ENCODE data around the gene MAPK8IP1.

GRCh38 chr11:45899086-45899447 lies 13.6 kb downstream of the MAPK8IP1 start:
- no peak for TF ChIP-seq CTCF (IDR thresholded peaks at IDR 0.05)
- no peak for TF ChIP-seq POLR2A (IDR thresholded peaks at IDR 0.05)

All from lower leg skin (tissue), 3 donors.